RKO (cell line): ENCODE measurements around the gene ADCYAP1R1.
A peak's percentile ranks its signal among the peaks of the same experiment; 100 is the strongest.

Experiments
- DNase-seq: peaks from one replicate; pipeline ENCODE4 v3.0.0-alpha.2; 2016; ENCODE audit warnings: low spot score

ADCYAP1R1 gene

DNA sequence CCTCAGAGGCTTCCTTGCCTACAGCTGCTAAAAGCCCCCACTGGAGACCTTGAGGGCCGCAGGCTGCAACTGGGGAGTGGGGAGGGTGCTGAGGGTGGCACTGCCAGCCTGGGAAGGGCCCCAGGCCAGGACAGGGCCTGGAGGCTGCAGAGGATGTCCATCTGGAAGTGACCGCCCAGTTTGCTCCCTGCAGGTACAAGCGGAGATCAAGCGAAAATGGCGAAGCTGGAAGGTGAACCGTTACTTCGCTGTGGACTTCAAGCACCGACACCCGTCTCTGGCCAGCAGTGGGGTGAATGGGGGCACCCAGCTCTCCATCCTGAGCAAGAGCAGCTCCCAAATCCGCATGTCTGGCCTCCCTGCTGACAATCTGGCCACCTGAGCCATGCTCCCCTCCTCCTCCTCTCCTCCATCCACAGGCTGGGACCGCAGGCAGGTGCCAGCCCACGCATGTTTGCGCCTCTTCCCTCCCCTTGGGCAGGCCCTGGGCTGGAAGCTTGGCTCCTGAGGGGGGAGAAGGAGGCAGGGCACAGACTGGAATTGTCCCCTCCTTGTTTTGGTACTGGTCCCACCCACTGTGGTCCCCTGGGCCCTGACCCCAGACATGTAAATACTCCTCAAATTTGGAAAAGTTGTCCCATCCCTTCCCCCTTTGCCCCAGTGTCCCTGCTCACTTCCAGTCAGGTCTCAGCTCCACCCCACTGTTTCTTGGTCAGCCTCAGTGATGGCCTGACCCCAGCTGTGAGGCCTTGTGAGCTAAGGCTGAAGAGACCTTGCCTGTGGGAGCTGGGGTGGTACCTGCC, 54.4 kb downstream of the ADCYAP1R1 start:
- no peak for DNase-seq

DNA sequence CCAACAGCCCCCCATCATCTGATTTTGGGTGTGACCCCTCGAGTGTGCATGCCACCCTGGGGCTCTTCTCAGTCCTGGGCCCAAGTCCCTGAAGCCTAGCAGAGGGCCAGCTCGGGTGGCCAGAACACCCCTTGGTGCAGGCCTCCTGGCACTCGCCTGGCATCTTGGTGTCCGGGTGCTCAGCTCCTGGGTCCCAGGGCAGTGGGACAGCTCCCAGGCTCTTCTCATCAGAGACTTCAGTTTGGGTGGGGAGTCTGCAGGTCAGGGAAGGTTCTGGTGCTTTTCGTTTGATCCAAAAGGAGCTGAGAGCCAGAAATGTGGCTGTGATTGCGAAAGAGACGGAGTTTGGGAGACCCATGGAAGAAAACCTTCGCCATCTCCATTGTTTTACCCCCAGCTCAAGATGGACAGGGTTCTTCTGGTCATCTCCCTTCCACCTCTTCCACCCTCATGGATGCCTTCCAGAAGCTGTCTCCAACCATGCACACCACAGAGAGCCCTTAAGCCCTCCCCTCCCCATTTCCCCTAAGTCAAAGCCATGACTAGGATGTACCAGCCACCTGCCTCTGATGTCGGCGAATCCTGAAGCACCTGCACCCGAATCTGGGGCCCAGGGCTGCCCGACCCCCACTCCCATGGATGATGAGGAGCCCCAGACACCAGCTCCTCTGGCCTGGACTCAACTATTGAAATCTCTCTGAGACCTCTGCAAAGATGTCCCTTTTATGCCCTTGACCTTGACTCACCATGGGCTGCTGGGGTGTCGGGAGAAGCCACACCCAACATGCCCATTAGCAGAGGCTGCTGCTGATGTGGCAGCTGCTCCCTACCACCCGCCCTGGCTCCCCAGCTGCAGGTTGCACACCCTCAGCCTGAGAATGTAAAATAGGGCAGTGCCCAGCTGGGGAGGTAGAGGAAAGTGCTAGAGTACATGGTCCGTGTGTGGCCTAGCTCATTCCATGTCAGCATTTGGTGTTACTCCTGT, 55.3 kb downstream of the ADCYAP1R1 start:
- no peak for DNase-seq

DNA sequence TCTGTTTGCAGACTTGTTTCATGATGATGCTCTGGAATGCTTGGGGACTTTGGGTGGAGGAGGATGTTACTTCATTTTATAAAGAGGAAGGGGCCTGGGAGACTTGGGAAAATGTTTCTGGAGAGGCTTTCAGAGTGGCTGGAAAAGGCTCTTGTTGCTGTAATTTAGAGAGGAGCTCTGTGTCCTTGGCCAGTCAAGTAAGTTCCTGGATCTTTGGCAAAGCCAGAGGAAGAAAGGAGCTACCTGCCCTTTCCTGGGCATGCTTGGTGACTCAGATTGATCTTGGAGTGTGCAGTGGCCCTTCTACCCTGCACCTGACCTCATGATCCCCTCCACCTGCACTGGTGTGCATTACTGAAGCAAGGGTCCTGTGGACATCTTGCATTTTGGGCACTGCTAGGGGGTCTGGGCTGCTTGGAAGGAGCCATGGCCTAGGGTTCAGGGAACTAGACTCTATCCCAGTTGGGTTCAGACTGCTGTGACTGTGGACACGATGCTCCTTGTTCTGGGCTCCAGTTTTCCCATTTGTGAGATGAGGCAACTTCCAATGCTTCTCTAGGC, 56.1 kb downstream of the ADCYAP1R1 start:
- DNase-seq = no peak

DNA sequence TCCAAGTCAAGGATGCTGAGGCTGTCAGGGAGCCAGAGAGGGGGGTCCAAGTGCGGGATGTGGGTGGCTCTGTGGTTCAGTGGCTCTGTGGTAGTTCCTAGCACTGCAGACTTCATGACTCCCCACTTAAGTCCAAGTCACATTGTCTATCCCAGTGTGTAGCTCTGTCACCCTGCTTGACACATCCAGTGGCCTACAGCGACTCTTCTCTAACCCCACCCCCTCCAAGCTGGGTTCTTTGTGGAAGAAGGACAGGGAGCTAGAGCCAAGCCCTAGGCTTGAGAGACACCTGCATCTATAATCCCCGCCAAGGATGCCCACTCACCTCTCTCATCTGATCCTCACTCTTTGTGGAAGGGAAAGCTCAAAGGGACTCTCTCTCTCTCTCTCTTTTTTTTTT, 57.6 kb downstream of the ADCYAP1R1 start:
- DNase-seq = no peak

DNA sequence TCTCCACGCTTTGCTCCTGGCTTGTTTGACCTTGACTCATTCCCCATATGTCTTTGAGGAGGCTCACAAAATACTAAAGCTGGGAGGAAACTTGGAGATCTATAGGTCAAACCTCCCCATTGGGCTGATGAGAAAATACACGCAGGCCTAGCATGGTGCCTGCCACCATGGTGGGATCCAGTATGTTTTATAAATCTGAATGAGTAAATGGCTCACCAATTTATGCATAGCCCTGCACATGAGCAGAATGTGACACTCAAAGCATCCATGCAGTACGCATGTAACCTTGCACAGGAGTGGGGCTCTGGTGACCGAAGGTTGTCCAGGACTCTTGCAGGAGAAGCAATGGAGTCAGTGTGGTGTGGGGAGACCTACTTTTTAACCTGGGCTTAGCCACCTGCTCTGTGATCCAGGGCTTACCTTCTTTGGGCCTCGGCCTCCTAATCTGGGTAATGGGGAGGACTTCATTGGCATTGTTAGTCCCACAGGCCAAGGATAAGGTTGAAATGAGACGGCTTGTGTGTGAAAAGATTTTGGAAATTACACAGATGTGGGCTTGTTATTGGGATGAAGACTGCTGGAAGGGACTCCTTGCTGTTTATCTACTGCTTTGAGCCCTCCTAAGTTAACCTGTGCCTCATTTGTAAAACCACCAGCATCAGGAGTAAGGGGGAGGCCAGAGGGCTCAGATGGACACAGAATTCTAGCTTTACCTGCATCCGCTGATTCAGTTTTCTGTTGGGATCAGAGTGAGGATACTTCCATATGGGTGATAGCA, 58.4 kb downstream of the ADCYAP1R1 start:
- no peak for DNase-seq

DNA sequence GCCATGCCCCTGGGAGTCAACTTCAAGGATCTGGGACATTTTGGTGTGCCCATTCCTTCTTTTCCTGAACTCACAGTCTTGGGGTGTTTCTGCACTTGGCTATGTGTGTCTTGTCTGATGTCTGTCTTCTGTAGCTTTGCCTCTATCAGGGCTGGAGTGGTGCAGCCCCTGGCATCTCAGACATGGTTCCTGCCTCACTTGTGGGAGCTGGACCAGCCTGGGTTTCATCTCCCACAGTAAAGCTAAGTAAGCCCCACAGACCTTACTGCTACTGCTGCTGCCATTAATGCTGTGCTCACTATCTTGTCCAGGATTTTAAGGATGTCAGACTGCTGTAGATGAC, 59.0 kb downstream of the ADCYAP1R1 start:
- no peak for DNase-seq

DNA sequence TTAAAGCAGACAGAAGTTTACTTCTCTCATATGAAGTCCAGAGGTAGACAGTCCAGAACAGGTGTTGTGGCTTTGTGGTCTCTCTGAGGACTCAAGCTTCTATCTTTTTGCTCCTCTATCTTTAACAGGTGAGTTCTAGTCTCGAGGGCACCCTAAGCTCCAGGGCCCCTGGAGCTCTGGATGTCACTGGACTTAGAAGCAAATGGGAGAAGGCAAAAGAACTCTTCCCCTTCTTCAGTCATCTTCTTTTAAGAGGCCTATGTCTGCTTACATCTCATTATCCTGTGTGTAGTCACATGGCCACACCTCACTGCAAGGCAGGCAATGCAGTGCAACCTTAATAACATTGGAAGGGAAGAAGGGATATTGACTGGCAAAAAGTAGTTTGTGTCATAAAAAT, 61.6 kb downstream of the ADCYAP1R1 start:
- no peak for DNase-seq

DNA sequence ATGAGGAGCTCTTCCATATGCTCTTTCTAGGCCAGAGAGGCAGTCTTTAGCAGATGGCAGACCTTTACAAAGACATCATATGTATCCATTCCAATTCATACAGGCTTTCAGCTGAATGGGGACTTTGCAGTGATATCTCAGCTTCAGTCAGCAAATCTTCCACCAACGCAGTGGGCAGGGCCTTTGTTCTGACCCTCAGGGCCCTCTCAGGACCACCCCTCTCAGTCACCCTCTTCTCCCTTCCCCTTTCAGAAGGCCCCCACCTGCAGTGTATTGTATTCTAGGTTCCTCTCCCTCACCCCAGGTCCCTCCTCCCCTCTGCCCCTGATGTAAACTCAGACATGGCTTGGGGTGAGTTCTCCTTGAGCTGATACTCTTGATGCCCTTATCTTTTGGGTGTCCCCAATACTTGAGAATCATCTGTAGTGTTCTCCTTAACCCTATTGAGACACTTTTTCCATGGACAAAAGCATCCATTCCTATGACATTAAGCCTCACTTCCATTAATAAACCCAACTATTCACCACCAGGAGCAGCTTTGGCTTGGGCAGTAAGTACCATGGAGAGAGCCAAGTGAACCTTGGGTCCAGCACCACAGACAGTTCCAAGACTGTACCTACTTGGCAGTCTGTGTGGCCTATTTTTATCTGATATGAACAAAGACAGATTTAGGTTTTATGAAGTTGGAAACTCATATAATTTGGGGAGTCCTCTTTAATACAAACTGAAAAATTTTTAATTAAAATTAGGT, 62.7 kb downstream of the ADCYAP1R1 start:
- peak; percentile 64 for DNase-seq

DNA sequence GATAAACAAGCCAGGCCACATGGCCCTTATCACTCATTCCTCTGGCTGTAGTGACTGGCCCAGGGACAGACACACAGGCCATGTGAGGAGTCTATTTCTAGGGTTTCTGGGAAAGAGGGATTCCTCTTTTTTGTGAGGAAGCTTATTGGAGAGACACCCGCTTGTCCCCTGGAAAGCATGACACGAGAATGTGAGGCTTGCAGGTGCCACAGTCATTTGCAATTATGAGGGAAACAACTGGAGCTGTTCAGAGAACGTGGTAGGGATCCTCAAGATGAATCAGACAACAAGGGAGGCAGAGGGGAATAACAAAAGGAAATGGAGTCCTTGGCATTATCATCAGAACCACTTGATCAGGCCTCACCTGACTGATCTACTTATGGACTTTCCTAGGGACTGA, 64.5 kb downstream of the ADCYAP1R1 start:
- no peak for DNase-seq

DNA sequence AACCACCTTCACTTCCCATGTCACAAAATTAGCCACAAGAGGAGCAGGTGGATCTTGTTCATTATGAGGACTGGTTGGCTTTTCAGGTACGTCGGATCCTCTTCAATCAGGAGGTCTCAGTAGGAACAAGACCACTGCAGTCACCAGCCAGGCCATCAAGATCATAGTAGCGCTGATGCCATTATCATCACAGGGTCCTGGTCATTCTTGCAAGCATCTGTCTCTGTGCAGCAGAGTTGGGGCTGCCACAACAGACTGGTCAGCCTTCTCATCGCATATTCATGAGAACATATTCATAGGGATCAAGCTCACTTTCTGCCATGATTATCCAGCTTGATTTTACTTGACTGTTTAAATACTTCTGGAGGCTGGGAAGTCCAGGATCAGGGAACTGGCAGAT, 67.1 kb downstream of the ADCYAP1R1 start:
- DNase-seq = no peak

DNA sequence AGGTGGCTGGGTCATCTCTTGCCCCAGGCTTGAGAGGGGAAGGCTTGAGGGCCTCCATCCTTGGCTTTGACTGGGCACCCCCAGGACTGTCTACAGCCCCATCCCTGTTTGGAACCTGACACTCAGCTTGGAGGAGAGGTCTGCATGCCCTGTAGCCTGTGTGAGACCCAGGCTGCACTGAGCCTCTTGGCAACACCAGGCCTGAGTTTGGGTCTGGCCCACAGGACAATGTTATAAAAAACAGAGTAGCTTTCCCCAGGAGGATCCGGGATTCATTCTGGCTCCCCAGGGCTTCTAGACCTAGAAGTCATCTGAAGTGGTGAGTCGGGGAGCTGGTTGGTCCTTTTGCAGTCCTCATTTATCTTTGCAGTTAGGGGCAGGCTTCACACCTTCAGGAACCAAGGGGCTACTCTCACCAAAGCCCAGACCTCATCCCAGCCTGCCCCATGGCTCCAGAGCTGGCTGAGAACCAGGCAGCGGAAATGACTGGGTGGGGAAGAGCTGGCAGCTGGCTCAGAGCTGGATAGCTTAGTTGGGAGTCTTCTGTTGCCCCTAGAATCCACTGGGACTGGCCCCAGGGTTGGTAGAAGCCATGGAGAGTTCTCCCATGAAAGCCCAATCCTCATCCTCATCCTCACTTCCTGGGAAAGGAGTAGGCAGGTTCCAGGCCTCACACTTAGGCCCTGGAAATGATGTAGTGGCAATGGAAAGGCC, 68.8 kb downstream of the ADCYAP1R1 start:
- DNase-seq = no peak

DNA sequence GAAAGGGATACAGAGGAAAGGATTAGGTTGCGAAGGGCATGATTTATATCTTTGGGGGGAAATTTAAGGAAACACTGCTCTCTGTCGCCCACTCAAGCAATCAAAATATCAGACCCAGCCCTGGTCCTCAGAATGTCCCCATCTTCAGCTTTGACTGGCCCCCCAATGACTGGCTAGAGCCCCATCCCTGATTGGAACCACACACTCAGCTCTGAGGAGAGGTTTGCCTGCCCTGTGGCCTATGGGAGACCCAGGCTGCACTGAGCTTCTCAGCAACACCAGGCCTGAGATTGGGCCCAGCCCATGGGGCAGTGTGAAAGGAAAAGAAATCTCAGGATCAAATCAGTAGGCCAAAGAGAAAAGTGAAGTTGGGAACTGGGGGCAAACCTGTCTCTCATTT, 69.5 kb downstream of the ADCYAP1R1 start:
- no peak for DNase-seq

DNA sequence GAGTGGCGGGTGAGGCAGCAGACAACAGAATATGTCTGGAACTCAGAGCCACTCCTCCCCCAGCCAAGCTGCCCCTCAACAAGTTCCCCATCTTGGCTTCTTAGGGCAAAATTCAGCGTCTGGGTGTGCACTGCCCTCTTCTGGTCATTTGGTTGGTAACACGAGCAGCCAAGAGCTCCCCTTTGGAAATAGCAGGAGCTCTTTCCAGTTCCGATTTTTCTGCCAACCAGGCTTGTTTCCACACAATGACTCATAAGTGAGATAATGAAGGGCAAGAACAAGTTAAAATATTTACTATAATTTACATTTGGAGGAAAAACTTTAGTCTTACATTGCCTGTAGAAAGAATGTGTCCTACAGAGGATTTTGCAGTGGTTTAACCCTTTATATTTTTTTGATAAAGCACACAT, 70.5 kb downstream of the ADCYAP1R1 start:
- peak; percentile 86 for DNase-seq

DNA sequence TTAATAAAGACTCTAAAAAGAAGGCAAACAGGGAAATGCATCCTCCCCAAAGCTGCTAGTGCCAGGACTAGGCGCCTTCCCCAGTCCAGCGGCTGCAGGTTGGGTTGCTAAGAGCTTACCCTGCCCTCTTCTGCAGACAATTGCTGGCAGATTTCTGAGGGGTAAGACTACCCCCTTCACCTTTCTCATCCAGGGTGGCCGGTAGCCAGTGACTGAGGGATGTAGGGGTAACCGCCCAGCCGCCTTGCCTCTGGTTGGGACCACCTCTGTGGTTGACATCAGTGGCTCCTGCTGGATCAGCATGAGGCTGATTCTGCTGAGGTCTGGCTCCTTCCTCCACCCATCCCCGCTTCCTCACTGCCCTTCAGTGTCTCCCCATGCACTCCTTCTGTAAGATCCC, 71.2 kb downstream of the ADCYAP1R1 start:
- DNase-seq = no peak

DNA sequence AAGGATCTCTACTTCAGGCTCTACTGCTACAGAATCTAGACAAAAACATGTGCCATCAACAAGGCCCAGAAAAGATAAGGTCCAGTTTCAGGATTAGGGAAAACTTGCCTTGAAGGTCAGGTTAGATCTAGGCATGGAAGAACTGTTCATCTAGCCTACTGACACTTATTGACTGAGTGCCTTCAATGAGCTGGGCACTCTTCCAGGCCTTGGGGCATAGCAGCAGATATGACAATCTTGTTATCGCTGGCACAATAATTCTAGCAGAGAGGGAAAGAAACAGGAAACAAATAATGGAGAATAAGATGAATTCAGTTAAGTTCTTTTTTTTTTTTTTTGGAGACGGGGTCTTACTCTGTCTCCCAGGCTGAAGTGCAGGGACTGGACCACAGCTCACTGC, 71.6 kb downstream of the ADCYAP1R1 start:
- no peak for DNase-seq

DNA sequence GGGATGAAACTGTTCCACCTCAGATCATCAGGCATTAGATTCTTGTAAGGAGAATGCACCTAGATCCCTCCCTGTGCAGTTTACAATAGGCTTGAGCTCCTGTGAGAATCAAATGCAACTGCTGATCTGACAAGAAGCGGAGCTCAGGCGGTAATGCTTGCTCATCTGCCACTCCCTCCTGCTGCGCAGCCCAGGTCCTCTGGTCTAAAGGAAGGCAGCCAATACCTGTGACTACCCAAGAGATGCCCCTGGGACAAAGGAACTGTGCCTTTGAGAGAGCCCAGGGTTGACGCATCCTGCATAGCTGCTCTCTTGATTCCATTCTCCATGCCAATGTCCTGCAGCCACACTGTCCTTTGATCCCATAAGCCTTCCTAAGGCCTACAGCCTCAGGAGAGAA, 73.1 kb downstream of the ADCYAP1R1 start:
- DNase-seq = no peak

DNA sequence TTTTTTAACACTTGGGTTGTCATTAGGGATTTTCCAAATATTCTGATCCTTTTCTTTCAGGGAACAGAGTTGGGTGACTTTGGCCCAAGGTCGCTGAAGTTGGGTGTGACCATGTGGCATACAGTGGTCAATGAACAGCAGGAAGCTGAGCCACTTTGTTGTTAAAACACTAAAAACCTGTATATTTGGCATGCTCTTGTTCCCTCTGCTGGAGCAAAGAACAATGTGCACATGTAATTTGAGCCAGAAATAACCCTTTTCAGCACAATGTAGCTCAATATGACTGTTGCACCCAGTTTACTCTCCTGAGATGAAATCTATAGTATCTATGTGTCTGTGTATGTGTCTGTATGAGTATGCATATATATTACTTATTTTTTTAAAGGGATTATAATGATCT, 74.9 kb downstream of the ADCYAP1R1 start:
- peak; percentile 49 for DNase-seq

DNA sequence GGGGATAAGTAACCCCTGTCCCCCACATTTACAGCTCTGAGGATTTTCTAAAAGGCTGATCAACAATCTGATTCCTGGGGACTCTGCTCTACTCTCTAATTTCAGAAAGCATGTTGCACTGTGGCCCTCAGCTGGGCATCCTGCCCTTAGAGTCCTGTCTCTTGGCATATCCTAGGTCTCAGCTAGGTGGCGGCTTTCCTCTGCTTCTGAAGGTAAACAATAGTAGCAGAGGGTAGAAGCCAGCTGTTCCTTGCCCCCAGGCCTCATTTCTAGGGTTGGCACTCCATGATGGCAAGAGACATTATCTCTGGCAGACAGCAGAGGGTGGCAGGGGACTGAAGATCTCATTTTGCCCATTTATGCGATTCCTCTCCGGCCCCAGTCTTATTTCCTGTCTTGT, 77.0 kb downstream of the ADCYAP1R1 start:
- no peak for DNase-seq

DNA sequence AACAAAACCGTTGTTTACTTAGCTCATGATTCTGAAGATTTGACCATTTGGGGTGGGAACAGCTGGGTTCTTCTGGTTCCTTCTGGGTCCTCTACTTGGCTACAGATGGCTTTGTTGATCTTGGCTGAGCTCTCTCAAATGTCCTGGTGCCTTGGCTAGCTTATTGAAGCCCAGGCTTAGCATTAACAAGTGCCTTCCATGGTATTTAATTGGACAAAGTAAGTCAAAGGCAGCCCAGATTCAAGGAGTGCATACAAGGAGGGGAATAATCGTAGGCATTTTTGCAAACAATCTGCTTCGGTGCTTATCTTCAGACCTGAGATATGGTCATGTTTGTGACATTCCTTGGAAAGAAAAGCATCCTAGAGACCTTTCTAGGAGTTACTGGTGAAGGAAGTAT, 81.4 kb downstream of the ADCYAP1R1 start:
- DNase-seq = no peak
